ENCODE data around the gene KRTAP5-7.

The KRTAP5-7 gene

DNA sequence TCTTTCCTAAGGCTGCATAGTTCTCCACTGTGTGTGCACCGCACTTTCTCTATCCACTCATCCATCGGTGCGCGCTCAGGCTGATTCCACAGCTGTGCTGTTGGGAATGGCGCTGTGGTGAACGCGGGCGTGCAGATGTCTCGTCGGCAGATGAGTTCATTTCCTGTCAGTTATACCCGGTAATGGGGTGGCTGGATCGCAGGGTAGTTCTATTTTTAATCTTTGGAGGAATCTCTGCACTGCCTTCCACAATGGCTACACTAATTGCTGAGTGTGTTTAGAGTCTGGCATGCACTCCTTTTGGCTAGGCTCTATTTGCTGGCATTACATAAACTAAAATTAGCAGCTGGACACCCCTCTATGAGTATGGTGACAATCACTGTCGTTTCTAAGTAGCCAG, 27.9 kb upstream of the KRTAP5-7 start:
- Histone ChIP-seq H3K79me2 (ENCODE audit: low read length) (no peaks in the 10 kb centered on the region), H3K27me3 (ENCODE audit: low read depth, low read length) (no peaks in the 10 kb centered on the region), H3K4me2 (ENCODE audit: low read length) (no peak overlapping the region), H3K27ac (ENCODE audit: low read length) (no peak overlapping the region), H3K9ac (ENCODE audit: low read length) (no peak overlapping the region), H2AFZ (ENCODE audit: low read depth, low read length) (no peak overlapping the region), H3K36me3 (replicated peaks; ENCODE audit: low read depth, low read length) (peaks cover 49% of the 10 kb centered on the region), H4K20me1 (ENCODE audit: insufficient read depth, low read length) (no peaks in the 10 kb centered on the region), H3K4me1 (ENCODE audit: low read length) (no peaks in the 10 kb centered on the region), H3K4me3 (ENCODE audit: low read length) (no peak overlapping the region), H3K9me3 (ENCODE audit: insufficient read depth, low read length) (no peaks in the 10 kb centered on the region)
- TF ChIP-seq, protein P1, sequence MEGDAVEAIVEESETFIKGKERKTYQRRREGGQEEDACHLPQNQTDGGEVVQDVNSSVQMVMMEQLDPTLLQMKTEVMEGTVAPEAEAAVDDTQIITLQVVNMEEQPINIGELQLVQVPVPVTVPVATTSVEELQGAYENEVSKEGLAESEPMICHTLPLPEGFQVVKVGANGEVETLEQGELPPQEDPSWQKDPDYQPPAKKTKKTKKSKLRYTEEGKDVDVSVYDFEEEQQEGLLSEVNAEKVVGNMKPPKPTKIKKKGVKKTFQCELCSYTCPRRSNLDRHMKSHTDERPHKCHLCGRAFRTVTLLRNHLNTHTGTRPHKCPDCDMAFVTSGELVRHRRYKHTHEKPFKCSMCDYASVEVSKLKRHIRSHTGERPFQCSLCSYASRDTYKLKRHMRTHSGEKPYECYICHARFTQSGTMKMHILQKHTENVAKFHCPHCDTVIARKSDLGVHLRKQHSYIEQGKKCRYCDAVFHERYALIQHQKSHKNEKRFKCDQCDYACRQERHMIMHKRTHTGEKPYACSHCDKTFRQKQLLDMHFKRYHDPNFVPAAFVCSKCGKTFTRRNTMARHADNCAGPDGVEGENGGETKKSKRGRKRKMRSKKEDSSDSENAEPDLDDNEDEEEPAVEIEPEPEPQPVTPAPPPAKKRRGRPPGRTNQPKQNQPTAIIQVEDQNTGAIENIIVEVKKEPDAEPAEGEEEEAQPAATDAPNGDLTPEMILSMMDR (IDR thresholded peaks at IDR 0.05; ENCODE audit: low read depth, low read length): no peak
- TF ChIP-seq EZH2phosphoT487 (IDR thresholded peaks at IDR 0.05; ENCODE audit: low read depth): no peak

DNA sequence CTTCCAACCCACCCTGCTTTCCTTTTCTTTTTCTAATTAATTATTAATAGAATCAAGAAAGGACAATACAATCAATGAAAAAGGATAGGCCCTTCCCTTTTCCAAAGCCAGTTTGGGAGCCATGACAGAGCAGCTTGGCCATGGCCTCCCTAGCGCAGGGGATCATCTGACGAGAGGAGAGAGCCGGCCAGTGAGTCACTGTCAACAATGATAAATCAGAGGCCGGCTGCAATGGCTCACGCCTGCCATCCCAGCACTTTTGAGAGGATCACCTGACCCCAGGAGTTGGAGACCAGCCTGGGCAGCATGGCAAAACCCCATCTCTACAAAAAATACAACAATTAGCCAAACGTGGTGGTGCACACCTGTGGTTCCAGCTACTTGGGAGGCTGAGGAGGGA, 27.5 kb upstream of the KRTAP5-7 start:
- no peaks in the 10 kb centered on the region for H3K4me1 ChIP-seq (ENCODE audit: low read length)
- H4K20me1 ChIP-seq (ENCODE audit: insufficient read depth, low read length): no peaks in the 10 kb centered on the region
- peaks cover 49% of the 10 kb centered on the region for H3K36me3 ChIP-seq (replicated peaks; ENCODE audit: low read depth, low read length)
- no peak overlapping the region for H3K4me2 ChIP-seq (ENCODE audit: low read length)
- no peaks in the 10 kb centered on the region for H3K79me2 ChIP-seq (ENCODE audit: low read length)
- H3K9ac ChIP-seq (ENCODE audit: low read length): no peak overlapping the region
- no peak overlapping the region for H3K27ac ChIP-seq (ENCODE audit: low read length)
- H3K9me3 ChIP-seq (ENCODE audit: insufficient read depth, low read length): no peaks in the 10 kb centered on the region
- H3K27me3 ChIP-seq (ENCODE audit: low read depth, low read length): no peaks in the 10 kb centered on the region
- no peak overlapping the region for H3K4me3 ChIP-seq (ENCODE audit: low read length)
- TF ChIP-seq, protein P1 (IDR thresholded peaks at IDR 0.05; ENCODE audit: low read depth, low read length): no peak
- no peak for TF ChIP-seq EZH2phosphoT487 (IDR thresholded peaks at IDR 0.05; ENCODE audit: low read depth)
- no peak overlapping the region for H2AFZ ChIP-seq (ENCODE audit: low read depth, low read length)

DNA sequence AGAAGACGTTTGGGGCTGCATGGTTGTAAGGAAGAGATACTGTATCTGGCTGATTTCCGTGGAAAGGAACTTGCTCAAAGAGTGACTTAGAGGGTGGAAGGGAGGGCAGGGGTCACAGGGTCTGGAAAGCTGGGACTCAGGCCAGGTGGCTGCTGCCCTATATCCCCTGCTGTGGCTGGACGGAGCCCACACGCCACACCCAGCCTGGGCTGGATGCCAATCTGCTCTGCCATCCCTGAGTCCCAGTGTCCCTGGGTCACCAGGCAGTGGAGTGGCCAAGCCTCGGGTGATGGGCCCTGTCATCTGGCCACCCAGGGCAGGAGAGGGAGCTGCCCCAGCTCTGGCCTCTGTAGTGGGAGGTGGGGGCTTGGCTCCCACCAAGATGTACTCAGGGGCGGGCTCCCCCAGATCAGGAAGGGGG, 26.5 kb upstream of the KRTAP5-7 start:
- no peak for TF ChIP-seq EZH2phosphoT487 (IDR thresholded peaks at IDR 0.05; ENCODE audit: low read depth)
- TF ChIP-seq, protein P1 (IDR thresholded peaks at IDR 0.05; ENCODE audit: low read depth, low read length): no peak

DNA sequence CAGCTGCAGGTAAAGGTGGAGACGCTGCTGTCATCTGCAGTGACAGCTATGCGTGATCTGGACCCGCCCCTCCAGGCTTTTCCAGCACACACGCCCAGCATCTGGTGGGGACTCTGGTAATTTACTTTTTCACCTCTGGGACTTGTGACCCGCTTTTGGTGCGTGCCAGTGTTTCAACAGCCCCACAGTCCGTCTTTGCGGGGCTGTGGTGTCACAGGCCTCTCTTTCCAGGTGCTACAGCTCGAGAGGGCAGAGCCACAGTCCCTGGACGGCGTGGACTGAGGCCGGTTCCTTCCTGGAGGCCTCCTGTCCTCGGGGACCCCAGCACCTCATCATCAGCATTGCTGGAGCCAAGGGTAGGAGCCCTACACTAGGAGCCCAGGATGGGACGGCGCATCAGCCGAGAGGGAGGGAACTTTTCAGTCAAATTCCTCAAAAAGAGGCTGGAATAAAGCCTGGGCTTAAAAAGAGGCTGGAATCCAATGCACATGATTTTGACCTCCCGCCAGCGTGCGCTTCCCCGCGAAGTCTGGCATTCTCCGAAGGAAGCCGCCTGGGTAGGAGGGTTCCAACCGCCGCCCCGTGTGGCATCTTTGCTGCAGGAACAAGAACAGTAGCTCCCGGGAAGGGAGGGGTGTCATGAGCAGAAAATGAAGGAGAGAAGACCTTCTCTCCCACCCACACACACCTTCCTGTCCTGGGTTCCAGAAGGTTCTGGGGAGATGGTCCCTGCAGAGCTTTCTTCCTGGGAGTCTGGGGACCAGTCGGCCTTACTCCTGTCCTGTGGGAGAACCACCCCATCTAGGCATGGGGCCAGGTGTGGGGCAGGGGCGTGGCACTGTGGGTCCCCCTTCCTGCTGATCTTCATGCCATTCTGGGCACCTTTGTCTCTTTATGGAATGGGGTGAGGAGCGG, 25.7 kb upstream of the KRTAP5-7 start:
- no peak overlapping the region for H3K9ac ChIP-seq (ENCODE audit: low read length)
- H4K20me1 ChIP-seq (ENCODE audit: insufficient read depth, low read length): no peaks in the 10 kb centered on the region
- H3K27me3 ChIP-seq (ENCODE audit: low read depth, low read length): no peaks in the 10 kb centered on the region
- peaks cover 36% of the 10 kb centered on the region for H3K36me3 ChIP-seq (replicated peaks; ENCODE audit: low read depth, low read length)
- no peak overlapping the region for H3K27ac ChIP-seq (ENCODE audit: low read length)
- no peak for TF ChIP-seq EZH2phosphoT487 (IDR thresholded peaks at IDR 0.05; ENCODE audit: low read depth)
- TF ChIP-seq, protein P1 (IDR thresholded peaks at IDR 0.05; ENCODE audit: low read depth, low read length): no peak
- no peaks in the 10 kb centered on the region for H3K4me1 ChIP-seq (ENCODE audit: low read length)
- H2AFZ ChIP-seq (ENCODE audit: low read depth, low read length): no peak overlapping the region
- no peak overlapping the region for H3K4me3 ChIP-seq (ENCODE audit: low read length)
- no peak overlapping the region for H3K4me2 ChIP-seq (ENCODE audit: low read length)
- no peaks in the 10 kb centered on the region for H3K79me2 ChIP-seq (ENCODE audit: low read length)
- H3K9me3 ChIP-seq (ENCODE audit: insufficient read depth, low read length): no peaks in the 10 kb centered on the region

More for the DNA sequence above, 26.5 kb upstream of the KRTAP5-7 start:
- Histone ChIP-seq H3K9ac (ENCODE audit: low read length) (no peak overlapping the region), H3K9me3 (ENCODE audit: insufficient read depth, low read length) (no peaks in the 10 kb centered on the region), H2AFZ (ENCODE audit: low read depth, low read length) (no peak overlapping the region), H4K20me1 (ENCODE audit: insufficient read depth, low read length) (no peaks in the 10 kb centered on the region), H3K27ac (ENCODE audit: low read length) (no peak overlapping the region), H3K79me2 (ENCODE audit: low read length) (no peaks in the 10 kb centered on the region), H3K27me3 (ENCODE audit: low read depth, low read length) (no peaks in the 10 kb centered on the region), H3K4me2 (ENCODE audit: low read length) (no peak overlapping the region), H3K36me3 (replicated peaks; ENCODE audit: low read depth, low read length) (peaks cover 41% of the 10 kb centered on the region), H3K4me3 (ENCODE audit: low read length) (no peak overlapping the region), H3K4me1 (ENCODE audit: low read length) (no peaks in the 10 kb centered on the region)
